SIG-M5 treated with dmso at 0.1 percent for 504 hours (cell line): ENCODE measurements around the gene C6orf136.

Source experiments
- DNase-seq: peaks from one replicate; lab custom pipeline; 2025; ENCODE audit not compliant: unreplicated experiment; lab: John Stamatoyannopoulos, UW

The C6orf136 gene, protein sequence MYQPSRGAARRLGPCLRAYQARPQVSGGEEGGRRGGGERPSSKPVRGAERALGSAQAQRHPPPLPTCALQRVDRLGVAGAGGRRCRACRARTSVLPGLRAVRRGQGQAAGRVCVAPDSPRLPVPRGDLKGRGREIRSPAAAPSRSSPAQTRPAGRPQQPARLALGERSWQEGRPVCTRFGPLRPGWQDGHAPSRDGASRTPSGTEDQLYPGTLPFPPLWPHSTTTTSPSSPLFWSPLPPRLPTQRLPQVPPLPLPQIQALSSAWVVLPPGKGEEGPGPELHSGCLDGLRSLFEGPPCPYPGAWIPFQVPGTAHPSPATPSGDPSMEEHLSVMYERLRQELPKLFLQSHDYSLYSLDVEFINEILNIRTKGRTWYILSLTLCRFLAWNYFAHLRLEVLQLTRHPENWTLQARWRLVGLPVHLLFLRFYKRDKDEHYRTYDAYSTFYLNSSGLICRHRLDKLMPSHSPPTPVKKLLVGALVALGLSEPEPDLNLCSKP

DNA sequence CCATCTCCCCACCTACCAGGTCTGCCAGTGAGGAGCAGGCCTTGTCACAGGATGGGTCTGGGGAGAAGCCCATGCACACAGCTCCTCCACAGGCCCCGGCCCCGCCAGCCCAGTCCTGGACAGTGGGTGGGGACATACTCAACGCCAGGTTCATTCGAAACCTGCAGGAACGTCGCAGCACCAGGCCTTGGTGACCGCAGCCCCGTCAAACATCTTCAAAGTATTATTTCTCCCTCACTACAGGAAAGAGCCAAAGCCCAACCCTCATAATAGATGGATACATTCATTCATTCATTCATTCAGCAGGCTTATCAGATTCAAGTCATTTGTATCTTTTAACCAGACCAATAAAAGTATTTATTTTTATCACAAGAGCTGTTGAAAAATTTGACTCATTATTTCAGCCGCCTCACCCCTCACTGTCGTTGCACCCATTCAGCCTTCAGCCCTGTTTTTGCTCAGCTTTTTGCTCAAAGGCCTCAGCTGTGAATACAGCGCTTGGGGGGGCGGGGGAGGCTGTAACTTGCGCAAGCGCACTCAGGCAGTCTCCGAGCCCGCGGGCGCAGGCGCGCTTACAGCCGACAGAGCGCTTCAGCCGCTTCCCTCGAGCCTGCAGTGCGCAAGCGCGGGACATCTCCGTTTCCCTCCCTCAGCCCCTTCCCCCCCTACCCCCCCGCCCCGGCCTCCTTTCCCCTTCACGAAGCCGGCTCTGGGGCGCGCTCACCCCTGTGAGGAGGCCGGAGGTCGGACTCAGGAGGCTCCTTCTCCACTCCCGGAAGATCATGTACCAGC lies at the start of gene C6orf136:
Gene C6orf136, plus strand, starts transcription at position 684 of the 792 bp plus-strand sequence. Its CDS starts 99 bp downstream, at position 783.
- peak; percentile 85 for DNase-seq

DNA sequence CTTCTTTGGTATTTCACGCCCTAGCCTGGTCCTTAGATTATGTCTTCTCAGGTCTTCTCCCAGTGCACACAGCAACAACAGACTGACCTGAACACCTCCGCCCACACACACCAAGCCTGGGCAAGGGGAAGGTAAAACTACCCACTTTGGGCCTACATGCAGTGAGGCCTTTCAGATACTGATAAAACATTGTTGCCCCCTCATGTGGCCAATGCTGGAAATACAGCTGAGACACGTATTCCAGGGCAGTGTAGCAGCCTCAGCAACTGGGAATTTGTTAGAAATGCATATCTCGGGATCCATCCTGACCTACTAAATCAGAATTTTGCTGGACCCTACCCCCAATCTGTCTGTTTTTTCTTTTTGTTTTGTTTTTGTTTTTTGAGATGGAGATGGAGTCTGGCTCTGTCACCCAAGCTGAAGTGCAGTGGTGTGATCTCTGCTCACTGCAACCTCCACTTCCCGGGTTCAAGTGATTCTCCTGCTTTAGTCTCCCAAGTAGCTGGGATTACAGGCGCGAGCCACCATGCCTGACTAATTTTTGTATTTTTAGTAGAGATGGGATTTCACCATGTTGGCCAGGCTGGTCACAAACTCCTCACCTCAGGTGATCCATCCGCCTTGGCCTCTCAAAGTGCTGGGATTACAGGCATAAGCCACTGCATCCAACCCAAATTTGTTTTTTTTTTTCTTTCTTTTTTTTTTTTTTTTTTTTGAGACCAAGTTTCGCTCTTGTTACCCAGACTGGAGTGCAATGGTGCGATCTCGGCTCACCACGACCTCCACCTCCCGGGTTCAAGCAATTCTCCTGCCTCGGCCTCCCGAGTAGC lies 49.4 kb upstream of the C6orf136 start:
- peak; percentile 42 for DNase-seq

DNA sequence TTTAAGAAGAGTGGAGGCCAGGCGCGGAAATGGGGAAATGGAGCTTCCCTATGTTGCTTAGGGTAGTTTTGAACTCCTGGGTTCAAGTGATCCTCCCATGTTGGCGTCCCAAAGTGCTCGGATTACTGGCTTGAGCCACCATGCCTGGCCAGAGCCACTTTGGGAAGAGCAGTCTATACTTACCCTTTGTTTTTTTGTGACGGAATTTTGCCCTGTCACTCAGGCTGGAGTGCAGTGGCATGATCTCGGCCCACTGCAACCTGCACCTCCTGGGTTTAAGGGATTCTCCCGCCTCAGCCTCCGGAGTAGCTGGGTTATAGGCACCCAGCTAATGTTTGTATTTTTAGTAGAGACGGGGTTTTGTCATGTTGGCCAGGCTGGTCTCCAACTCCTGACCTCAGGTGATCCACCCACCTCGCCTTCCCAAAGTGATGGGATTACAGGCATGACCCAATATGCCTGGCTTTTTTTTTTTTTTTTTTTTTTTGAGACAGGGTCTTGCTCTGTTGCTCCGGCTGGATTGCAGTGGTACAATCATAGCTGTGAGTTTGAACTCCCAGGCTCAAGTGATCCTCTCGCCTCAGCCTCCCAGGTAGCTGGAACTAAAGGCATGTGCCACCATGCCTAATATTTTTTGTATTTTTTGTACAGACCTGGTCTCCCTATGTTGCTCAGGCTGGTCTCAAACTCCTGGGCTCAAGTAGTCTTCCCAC lies 47.9 kb upstream of the C6orf136 start:
- DNase-seq, result no peak

DNA sequence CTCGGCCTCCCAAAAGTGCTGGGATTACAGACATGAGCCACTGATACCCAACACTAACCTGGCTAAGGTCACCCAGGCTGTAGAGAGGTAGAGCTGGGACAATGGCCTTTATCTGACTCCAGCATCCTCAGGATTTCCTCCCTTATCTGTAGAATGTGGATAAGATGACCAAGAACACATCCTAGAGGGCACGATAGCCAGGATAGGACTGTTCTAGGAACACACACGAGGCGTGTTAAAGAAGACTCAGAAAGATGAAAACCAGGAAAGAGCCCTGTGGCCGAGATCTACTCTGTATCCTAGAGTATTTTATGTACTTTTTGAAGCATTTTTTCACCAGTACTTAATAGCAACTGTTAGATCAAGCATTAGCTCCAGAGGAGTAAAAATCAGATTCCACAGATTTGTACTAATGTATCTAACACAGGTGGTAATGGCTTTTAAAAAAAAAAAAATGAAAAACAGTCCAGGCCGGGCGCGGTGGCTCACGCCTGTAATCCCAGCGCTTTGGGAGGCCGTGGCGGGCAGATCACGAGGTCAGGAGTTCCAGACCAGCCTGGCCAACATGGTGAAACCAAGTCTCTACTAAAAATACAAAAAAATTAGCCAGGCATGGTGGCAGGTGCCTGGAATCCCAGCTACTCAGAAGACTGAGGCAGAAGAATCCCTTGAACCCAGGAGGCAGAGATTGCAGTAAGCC lies 47.2 kb upstream of the C6orf136 start:
- no peak for DNase-seq

DNA sequence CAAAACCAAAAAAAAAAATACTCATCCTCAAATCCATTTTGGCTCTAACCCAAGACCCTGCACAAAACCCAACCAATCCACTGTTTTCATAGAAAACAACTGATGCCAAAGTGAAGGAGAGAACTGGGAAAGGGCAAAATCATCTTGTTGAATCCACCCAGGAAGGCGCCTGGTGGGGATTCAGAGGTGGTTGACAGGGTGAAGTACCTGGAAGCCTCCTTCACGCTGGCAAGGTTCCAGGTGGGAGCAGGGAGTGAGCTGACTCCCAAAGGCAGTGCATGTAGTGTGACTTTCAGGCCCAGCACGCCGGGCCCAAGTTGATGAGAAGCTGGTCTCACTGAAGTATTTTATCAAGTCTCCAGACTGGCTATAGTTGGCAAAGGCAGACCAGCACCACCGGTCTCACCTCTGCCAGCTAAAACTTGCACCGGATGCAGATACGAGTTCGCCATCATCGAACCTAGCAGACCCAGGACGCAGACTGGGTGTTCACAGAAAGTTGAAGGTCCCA lies 46.4 kb upstream of the C6orf136 start:
- DNase-seq, result no peak

DNA sequence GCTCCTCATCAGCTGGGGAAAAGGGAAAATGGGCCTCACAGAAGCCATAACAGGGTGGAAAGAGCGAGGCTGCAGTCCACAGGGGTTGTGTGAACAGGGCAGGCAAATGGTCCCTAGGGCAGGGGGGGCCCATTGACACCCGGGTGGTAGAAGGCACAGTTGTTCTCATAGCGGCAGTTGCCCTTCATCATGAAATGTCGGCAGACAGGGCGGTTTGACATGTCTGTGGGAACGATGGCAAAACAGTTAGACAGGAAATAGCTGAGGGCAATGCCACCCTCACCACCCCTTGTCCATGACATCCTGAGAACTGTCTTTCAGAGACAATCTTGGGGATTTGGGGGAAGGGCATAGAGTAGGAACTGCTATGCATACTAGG lies 45.5 kb upstream of the C6orf136 start:
- DNase-seq, result no peak

DNA sequence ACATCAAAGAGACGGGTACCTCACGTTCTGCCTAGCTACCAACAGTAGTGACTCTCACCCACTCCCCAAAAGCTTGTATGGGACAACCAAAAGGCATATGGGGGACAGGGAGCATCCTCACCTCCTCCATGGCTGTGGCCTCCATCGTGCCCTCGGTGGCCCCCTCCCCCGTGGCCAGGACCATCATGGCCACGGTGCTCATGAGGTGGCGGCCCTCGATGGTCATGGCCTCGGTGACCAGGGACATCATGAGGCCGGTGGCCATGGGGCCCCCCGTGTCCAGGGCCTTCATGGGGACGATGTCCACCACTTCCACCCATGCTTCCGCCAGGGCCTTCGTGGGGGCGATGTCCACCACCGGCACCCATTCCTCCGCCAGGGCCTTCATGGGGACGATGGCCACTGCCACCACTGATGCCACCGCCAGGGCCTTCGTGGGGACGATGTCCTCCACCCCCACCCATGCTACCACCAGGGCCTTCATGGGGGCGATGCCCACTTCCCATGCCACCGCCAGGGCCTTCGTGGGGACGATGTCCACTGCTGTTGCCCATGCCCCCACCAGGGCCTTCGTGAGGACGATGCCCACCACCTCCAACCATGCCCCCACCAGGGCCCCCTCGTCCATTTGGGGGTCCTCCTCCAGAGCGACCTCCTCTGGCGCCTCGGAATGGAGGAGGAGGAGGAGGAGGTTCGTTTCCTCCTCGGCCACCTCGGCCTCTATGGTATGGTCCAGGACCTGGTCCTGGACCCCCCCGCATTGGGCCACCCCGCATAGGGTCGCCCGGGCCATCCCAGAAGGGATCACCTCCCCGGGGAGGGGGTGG lies 44.9 kb upstream of the C6orf136 start:
- DNase-seq, result no peak

DNA sequence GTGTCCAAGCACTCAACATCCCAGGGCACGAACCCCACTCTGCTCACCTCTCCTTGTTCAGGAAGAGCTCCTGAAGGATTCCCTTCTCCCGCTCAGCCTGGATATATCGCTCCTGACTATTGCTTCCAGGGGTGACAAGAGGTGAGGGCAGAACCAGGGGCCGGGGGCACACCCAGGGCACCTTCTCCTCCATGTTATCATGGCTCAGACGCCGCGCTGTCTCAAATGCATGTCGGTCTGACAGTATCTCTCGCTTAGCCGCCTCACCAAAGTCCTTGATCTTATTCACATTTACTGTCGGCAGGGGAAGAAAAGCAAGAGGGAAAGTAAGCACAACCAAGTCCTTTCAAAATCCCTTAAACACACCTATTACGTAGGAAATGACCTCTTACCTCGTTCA lies 43.0 kb upstream of the C6orf136 start:
- DNase-seq, result no peak

DNA sequence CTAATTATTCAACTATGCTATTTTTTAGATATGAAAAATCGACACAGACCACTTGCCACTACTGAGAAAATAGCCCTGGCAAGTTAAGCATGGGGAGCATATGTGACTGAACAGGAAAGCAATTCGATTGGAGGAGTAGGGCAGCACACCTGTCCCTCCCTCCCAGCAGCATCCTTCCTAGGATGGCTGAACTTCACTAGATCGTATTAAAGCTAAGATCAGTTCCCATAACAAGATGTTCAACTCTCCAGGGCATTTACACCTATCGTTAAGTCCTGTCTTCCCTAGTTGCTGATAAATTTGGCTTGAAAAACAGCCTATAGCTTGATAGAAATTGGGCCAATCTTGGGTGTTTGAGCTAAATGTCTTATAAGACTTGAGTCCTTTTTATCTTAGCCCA lies 36.9 kb upstream of the C6orf136 start:
- DNase-seq, result no peak

DNA sequence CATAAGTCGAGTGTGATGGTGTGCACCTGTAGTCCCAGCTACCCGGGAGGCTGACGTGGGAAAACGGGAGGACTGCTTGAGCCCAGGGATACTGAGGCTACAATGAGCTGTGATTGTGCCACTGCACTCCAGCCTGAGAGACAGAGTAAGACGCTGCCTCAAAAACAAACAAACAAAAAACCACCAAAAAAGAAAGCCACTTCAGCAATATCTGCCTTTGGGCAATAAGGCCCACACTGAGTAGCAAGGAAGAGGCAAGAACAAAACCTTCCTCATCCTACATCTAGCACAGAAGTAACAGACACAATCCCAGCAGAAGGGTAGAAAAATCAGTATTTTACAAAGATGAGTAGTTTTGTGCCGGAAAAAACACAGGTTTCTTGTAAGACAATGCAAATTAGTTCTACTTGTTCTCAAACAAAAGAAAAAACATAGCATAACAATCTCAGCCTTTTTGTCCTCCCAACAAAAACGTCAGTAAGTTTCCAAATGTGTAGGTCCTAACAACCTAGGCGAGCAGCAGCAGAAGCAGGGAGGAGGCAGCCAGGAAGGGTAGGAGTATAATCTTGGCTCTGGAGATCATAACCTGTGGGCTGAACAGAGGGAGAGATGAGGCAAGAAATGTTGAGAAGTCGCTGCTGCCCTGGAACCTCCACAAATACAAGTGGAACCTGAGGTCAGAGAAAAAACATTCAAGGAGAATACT lies 35.6 kb upstream of the C6orf136 start:
- no peak for DNase-seq

DNA sequence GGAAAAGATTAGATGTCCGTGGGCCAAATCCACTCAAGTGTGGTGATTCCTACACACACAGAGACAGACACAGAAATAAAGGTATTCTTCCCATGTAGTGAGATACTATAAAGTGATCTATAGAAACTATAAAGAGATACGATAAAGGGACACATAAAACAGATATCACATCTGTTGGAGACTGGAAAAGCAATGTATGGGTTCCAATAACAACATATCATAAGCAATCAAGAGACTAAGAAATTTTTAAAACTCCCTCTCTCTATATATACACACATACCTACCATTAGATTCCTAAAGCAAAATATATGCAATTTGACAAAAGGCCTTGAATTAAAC lies 35.1 kb upstream of the C6orf136 start:
- DNase-seq, result no peak

DNA sequence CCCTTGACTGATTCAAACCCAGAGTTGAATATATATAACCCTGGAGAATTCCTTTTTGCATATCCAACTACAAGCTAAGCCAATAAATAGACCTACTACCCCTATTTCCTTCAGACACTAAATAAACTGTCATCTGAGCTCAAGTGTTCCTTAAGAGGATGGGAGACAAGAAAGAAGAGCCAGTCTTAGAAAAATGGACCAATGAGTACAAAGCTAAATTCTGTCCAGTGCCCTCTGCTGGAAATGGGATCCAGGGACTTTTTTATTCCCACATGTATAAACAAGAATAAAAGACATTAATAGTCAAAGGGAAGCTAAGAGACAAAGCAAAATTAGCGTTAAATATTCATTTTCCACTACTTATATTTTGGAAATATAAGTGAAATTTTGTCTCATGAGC lies 34.7 kb upstream of the C6orf136 start:
- DNase-seq, result no peak

DNA sequence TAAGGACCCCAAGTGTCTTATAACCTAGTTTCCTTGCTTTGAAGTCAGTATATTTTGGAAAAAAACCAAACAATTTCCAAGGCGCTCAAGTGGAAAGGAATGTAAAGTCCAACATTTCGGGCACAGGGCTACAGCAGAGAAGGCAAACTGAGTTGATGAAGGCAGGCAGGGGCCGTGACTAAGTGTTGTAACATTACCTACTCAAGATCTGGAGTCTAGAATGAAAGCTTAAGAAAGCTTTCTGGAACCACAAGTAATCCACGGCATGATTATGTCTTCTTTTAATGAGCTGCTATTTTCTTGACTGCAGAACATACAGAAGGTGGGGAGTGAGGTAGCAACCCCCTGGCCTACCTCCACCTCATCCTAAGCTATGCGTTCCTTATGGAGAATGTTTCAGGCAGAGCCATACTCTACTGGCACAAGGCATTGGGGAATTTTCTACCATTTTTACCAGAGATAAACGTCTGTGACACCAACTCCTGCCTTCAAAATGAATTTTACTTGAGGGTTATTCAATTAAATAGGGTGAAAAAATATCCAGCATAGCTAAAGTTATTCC lies 34.2 kb upstream of the C6orf136 start:
- no peak for DNase-seq

DNA sequence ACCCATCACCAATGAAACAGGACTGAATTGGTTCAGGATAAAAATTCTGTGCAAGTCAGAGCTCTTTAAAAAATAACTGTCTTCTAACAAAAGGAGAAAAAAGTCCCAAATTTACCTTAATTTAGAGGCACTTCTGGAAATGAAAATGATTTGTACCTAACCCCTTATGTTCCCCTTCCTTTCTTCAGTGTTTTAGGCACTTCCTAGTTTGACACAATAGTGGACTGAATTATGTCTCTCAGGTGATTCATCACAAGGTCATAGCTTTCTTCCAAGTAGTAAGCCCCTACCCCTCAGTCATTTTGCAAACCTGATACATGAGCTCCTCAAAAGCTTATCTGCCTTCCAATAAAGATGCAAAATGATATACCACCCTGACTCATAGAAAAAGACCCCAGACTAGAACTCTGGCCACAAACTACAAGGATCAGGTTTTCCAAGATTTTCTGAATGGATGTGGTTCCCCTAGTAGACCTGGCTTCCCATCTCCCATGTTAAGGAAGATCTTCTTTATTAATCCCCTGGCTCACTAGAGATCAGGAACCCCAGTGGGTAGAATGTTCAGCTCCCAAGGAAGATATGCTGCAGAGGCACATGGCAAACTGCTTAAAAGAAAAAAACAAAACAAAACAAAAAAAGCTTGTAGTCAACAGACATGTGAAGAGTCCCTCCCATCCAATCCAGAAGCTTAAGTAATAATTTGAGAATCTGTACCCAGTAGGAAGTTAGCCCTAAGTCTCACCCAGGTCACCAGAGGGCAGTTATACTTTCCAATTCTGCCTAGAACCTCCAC lies 33.5 kb upstream of the C6orf136 start:
- DNase-seq, result peak; percentile 31

DNA sequence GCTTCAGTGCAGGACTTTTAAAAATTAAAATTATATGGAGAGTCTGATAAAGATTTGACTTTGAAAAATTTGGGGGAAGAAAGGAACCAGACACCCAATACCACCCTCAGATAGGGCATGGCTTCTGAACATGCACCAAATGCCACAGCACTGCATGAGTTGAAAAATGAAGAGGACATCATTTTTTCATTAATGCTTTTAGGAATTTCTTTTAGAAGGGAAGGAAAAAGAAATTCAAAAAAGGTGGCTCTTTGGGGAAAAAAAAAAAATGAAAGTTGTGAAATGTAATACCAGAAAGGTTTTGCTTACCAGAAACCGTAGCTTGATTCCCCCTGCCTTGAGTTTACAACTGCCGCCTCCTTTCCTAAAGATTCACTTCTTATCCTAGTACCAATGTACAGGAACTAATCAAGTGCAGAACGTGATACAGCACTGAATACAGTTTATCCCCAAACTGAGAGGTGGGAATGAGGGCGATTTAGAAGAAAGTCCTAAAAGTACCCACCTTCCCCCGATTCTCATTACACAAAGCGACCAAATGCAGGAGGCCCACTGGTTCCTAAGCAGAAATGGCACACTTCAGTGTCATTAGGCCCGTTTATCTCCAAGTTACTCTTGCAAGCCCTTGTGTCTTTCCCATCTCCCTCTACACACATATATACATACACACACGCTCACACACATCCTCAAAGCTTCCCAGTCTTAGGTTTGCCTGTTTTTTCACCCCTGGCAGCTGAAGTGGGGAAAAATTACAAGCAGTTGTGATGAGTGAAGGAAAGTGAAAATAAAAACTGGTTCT lies 32.7 kb upstream of the C6orf136 start:
- DNase-seq, result no peak

DNA sequence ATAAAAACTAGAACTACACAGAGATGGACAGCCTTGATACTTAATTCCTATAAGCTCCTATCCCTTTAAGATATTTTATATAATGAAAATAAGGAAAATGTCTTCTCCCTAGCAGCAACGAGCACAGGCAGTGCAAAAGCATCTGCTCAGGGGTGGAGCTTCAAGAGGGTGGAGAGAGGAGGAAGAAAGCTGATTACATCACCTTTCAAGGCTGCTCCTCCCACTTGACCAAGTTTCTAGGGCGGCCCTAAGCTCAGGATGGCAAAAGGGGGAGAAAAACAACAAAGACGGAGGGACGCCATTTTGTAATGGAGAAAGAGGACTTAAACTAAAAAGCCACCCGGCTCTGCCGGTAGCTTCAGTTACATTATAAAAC lies 32.1 kb upstream of the C6orf136 start:
- peak; percentile 97 for DNase-seq
